B cell (primary cell): ENCODE measurements around the gene PC. TPM values are rescaled to one million over a fixed set of nuclear protein-coding genes. Genes with fewer than 3 reads are reported as not detected.

ENCODE experiments used
- ATAC-seq: fragments of 200-7000 bp; cut with Tn5 transposase; one replicate; pipeline ENCODE4 v1.10.0; 2021; ENCODE audit warnings: low read depth, mild to moderate bottlenecking, moderate number of reproducible peaks, moderate library complexity
- CTCF ChIA-PET: fragments of 350-600 bp; sonication (Branson Sonifier 250); formaldehyde crosslinking; loops from one replicate; lab custom pipeline; 2021; ENCODE audit warnings: antibody characterized with exemption, inconsistent platforms; lab: Charles Lee
- POLR2A ChIA-PET: fragments of 350-600 bp; sonication (Branson Sonifier 250); formaldehyde crosslinking; loops from one replicate; lab custom pipeline; 2021; ENCODE audit warnings: antibody characterized with exemption; lab: Charles Lee
- DNase-seq: peaks from one replicate; pipeline ENCODE4 v3.0.0; 2013
- H2AFZ ChIP-seq: 2 replicates; pipeline ENCODE4 v1.6.1; 2012; ENCODE audit warnings: mild to moderate bottlenecking, low read depth, low read length; ENCODE audit not compliant: insufficient read depth, poor library complexity, severe bottlenecking
- H3K27ac ChIP-seq, 2 donors: 1 replicate in 1 of 2; 2 replicates in 1 of 2; pipeline ENCODE4 v1.5.1; 2012 to 2013; ENCODE audit warnings: low read length in 2 of 2, mild to moderate bottlenecking in 2 of 2, moderate library complexity in 1 of 2
- H3K27me3 ChIP-seq, 4 experiments: fragments of 200-600 bp in 1 of 4; sonication (generic) in 1 of 4; replicated peaks in 1 of 4; 1 replicate in 2 of 4; 2 replicates in 2 of 4; pipeline versions ENCODE4 v1.6.1 to v1.7.0; 2013 to 2016; ENCODE audit warnings: low read length in 3 of 4, mild to moderate bottlenecking in 2 of 4, mixed read lengths in 1 of 4, moderate library complexity in 1 of 4; ENCODE audit not compliant: insufficient read depth in 4 of 4, control insufficient read depth in 3 of 4; ENCODE audit errors: control extremely low read depth in 1 of 4
- H3K36me3 ChIP-seq, 2 experiments: replicated peaks in 1 of 2; 1 replicate in 1 of 2; 2 replicates in 1 of 2; pipeline versions ENCODE4 v1.6.1 to v1.7.1; 2013; ENCODE audit warnings: low read length in 1 of 2; ENCODE audit not compliant: insufficient read depth in 2 of 2, control insufficient read depth in 1 of 2; ENCODE audit errors: control extremely low read depth in 1 of 2, extremely low read depth in 1 of 2
- H3K4me1 ChIP-seq, 2 donors: fragments of 200-600 bp in 1 of 2; sonication (generic) in 1 of 2; 1 replicate in 1 of 2; 2 replicates in 1 of 2; pipeline versions ENCODE4 v1.5.1 to v1.6.1; 2013 to 2017; ENCODE audit warnings: low read length in 2 of 2; ENCODE audit not compliant: control insufficient read depth in 2 of 2, insufficient read depth in 2 of 2
- H3K4me2 ChIP-seq: replicated peaks from 2 replicates; pipeline ENCODE3; 2012; ENCODE audit warnings: mild to moderate bottlenecking, low read depth, low read length; ENCODE audit not compliant: poor library complexity, severe bottlenecking
- H3K4me3 ChIP-seq, 5 experiments: fragments of 200-600 bp in 1 of 5; sonication (generic) in 1 of 5; 1 replicate in 3 of 5; 2 replicates in 2 of 5; pipeline versions ENCODE4 v1.5.1 to v1.7.0; 2011 to 2016; ENCODE audit warnings: low read length in 4 of 5, mild to moderate bottlenecking in 4 of 5, low read depth in 2 of 5, control low read depth in 1 of 5, moderate library complexity in 1 of 5; ENCODE audit not compliant: insufficient read depth in 1 of 5; ENCODE audit errors: control extremely low read depth in 1 of 5, extremely low read depth in 1 of 5
- H3K79me2 ChIP-seq: fragments of 200-600 bp; sonication (generic); one replicate; pipeline ENCODE4 v1.6.0; 2016; ENCODE audit warnings: low read length; ENCODE audit not compliant: control insufficient read depth, insufficient read depth
- H3K9ac ChIP-seq: fragments of 200-600 bp; sonication (generic); 2 replicates; pipeline ENCODE4 v1.6.1; 2017; ENCODE audit warnings: mild to moderate bottlenecking, low read length, moderate library complexity
- H3K9me3 ChIP-seq, 3 donors: one replicate each; pipeline versions ENCODE4 v1.6.1 to v1.7.1; 2013; ENCODE audit warnings: low read length in 2 of 3; ENCODE audit not compliant: control insufficient read depth in 2 of 3, insufficient read depth in 1 of 3; ENCODE audit errors: control extremely low read depth in 1 of 3
- H4K20me1 ChIP-seq: 2 replicates; pipeline ENCODE4 v1.6.0; 2012; ENCODE audit warnings: mild to moderate bottlenecking, low read length; ENCODE audit not compliant: insufficient read depth, control insufficient read depth, poor library complexity, severe bottlenecking
- H3K27ac Mint-ChIP-seq: one replicate; pipeline ENCODE4 v1.8.0; 2021; ENCODE audit warnings: mixed read lengths
- H3K27me3 Mint-ChIP-seq: one replicate; pipeline ENCODE4 v1.8.0; 2021; ENCODE audit warnings: mixed read lengths
- H3K4me1 Mint-ChIP-seq: one replicate; pipeline ENCODE4 v1.8.0; 2021; ENCODE audit warnings: mixed read lengths
- H3K4me3 Mint-ChIP-seq: one replicate; pipeline ENCODE4 v1.8.0; 2021; ENCODE audit warnings: mixed read lengths
- H3K9me3 Mint-ChIP-seq: one replicate; pipeline ENCODE4 v1.8.0; 2022; ENCODE audit warnings: mixed read lengths; ENCODE audit not compliant: insufficient read depth
- CTCF ChIP-seq: fragments of 200-600 bp; IDR thresholded peaks from one replicate; pipeline ENCODE4 v1.8.0; 2022; ENCODE audit warnings: antibody characterized with exemption, mild to moderate bottlenecking
- EZH2 ChIP-seq: IDR thresholded peaks from 2 replicates; pipeline ENCODE4 v1.6.1; 2012; ENCODE audit warnings: borderline replicate concordance, low read depth, mild to moderate bottlenecking, moderate library complexity, low read length; ENCODE audit not compliant: insufficient read depth, poor library complexity, severe bottlenecking
- WGBS: methylation state at CpG from one replicate; pipeline ENCODE4 v1.1.5; 2013; ENCODE audit warnings: missing lambda C conversion rate; ENCODE audit not compliant: insufficient coverage; 5-methylcytosine and 5-hydroxymethylcytosine counted together
- intact Hi-C: fragments of 100-400 bp; cut with micrococcal nuclease; formaldehyde crosslinking; loops from one replicate; pipeline ENCODE4 v1.10.0; 2022
- polyA plus RNA-seq: library from polyadenylated mRNA; depleted of rRNA; stranded (reverse); fragments of >200 nt; gene quantifications from 2 replicates; pipeline ENCODE4 v1.2.3, GENCODE V29; 2012
- total RNA-seq, 2 donors: library from RNA; stranded (reverse); fragments of 120-200 nt in 1 of 2; gene quantifications; 1 replicate in 1 of 2; 2 replicates in 1 of 2; pipeline versions ENCODE4 v1.2.3 to v1.2.4, GENCODE V29; 2013 to 2022

PC gene
- total and polyA plus RNA-seq, 2 donors (not counting 1 experiment from before 2014, with no cell fraction given): 1.5 to 4.4 TPM

GRCh38 chr11:66970371-66970806, 12.2 kb upstream of the PC start:
- intact Hi-C loops: no loop called here
- no peaks in the 10 kb centered on the region for H3K9me3 Mint-ChIP-seq
- CTCF ChIA-PET: no interaction called here
- Histone ChIP-seq H3K27me3 (peaks cover 0 to 6% (median 0%) of the 10 kb centered on the region in 4 experiments), H3K4me1 (no peaks in the 10 kb centered on the region), H3K79me2 (no peaks in the 10 kb centered on the region), H2AFZ (no peak overlapping the region), H3K36me3 (no peaks in the 10 kb centered on the region), H3K4me2 (no peak overlapping the region), H3K4me3 (no peak overlapping the region), H3K9me3 (peaks cover 0 to 4% (median 2%) of the 10 kb centered on the region in 3 donors), H3K27ac (no peak overlapping the region), H4K20me1 (no peaks in the 10 kb centered on the region), H3K9ac (no peak overlapping the region)
- POLR2A ChIA-PET: no interaction called here
- 82% methylated on average over 3 of the region's 4 CpGs for WGBS
- H3K4me3 Mint-ChIP-seq: no peak overlapping the region
- TF ChIP-seq CTCF (no peak), EZH2 (no peak)
- ATAC-seq: no peak
- H3K27ac Mint-ChIP-seq: no peak overlapping the region
- H3K4me1 Mint-ChIP-seq: no peaks in the 10 kb centered on the region
- DNase-seq: no peak
- H3K27me3 Mint-ChIP-seq: peaks cover 28% of the 10 kb centered on the region

- intact Hi-C loops: no loop called here
- Histone ChIP-seq H4K20me1 (no peaks in the 10 kb centered on the region), H3K36me3 (no peaks in the 10 kb centered on the region), H2AFZ (no peak overlapping the region), H3K9ac (no peak overlapping the region), H3K4me3 (no peak overlapping the region), H3K79me2 (no peaks in the 10 kb centered on the region), H3K27me3 (peaks cover 0 to 6% (median 0%) of the 10 kb centered on the region in 4 experiments), H3K4me2 (no peak overlapping the region), H3K4me1 (no peaks in the 10 kb centered on the region), H3K9me3 (peaks cover 0 to 3% (median 2%) of the 10 kb centered on the region in 3 donors), H3K27ac (no peak overlapping the region)
- Mint-ChIP-seq H3K4me3 (no peak overlapping the region), H3K27me3 (peaks cover 30% of the 10 kb centered on the region), H3K9me3 (no peaks in the 10 kb centered on the region), H3K4me1 (no peaks in the 10 kb centered on the region), H3K27ac (no peak overlapping the region)
- DNase-seq (no peak), ATAC-seq (no peak)
- CTCF ChIA-PET: no interaction called here
- 86% methylated on average over 1 of the region's 6 CpGs for WGBS
- TF ChIP-seq EZH2 (no peak), CTCF (no peak)
- POLR2A ChIA-PET: no interaction called here
Observed at GRCh38 chr11:66969584-66970225, 11.5 kb upstream of the PC start.
